Transverse colon (tissue), 4 donors: ENCODE results near the gene ULK4. TPM values are rescaled to one million over a fixed set of nuclear protein-coding genes. Genes with fewer than 3 reads are reported as not detected.
"Not testable (repeated sequence)": the region's sequence is repeated elsewhere in the genome, so short reads cannot be mapped to it uniquely, and the experiment has no call there.

Experiments used
- DNase-seq: peaks from one replicate; pipeline ENCODE4 v3.0.0-alpha.2; 2019
- H3K27ac ChIP-seq, 4 donors: fragments of 200-600 bp; sonication (generic); 2 replicates each; pipeline ENCODE4 v1.5.1; 2016 to 2018; ENCODE audit warnings: inconsistent platforms in 4 of 4
- H3K27me3 ChIP-seq: fragments of 200-600 bp; sonication (generic); 2 replicates; pipeline ENCODE4 v1.5.1; 2017; ENCODE audit warnings: inconsistent platforms
- H3K36me3 ChIP-seq, 4 donors: fragments of 200-600 bp; sonication (generic); 2 replicates each; pipeline ENCODE4 v1.5.1; 2017 to 2019; ENCODE audit warnings: inconsistent platforms in 4 of 4
- H3K4me1 ChIP-seq, 4 donors: fragments of 200-600 bp; sonication (generic); 2 replicates each; pipeline ENCODE4 v1.5.1; 2017 to 2020; ENCODE audit warnings: inconsistent platforms in 4 of 4
- H3K4me3 ChIP-seq, 4 donors: fragments of 200-600 bp; sonication (generic); 1 replicate in 1 of 4; 2 replicates in 3 of 4; pipeline versions ENCODE4 v1.5.1 to v1.6.1; 2017 to 2019; ENCODE audit warnings: inconsistent platforms in 4 of 4
- H3K9me3 ChIP-seq, 2 donors: fragments of 200-600 bp; sonication (generic); 2 replicates each; pipeline ENCODE4 v1.5.1; 2017 to 2019; ENCODE audit warnings: inconsistent platforms in 2 of 2
- EP300 ChIP-seq: sonication (generic); formaldehyde crosslinking; IDR thresholded peaks from one replicate; pipeline ENCODE4 v1.6.1; 2017; ENCODE audit warnings: antibody characterized with exemption, low read depth
- POLR2A ChIP-seq: fragments of 450-650 bp; IDR thresholded peaks from one replicate; pipeline ENCODE4 v1.6.1; 2016; ENCODE audit warnings: antibody characterized with exemption, mild to moderate bottlenecking, moderate library complexity
- POLR2AphosphoS5 ChIP-seq, 3 donors: sonication (generic); formaldehyde crosslinking; IDR thresholded peaks; one replicate each; pipeline ENCODE4 v1.6.1; 2016; ENCODE audit warnings: antibody characterized with exemption in 3 of 3
- WGBS, 2 donors: methylation state at CpG; one replicate each; pipeline ENCODE4 v1.1.5; 2018; ENCODE audit warnings: low coverage in 1 of 2; 5-methylcytosine and 5-hydroxymethylcytosine counted together
- in situ Hi-C, 4 donors: fragments of 200-750 bp; cut with MboI; loops; one replicate each; pipeline versions ENCODE4 v1.15.0 to v1.15.1; 2017; ENCODE audit warnings: low sequenced_read_pairs in 3 of 4, low pct_ligation_motif_present in 1 of 4, low pct_unique_long_range_greater_than_20kb in 1 of 4
- intact Hi-C: fragments of 100-400 bp; cut with DNase I; formaldehyde crosslinking; loops from one replicate; pipeline ENCODE4 v1.15.1; 2023; ENCODE audit warnings: low total_unique reads
- total RNA-seq, 4 donors: library from RNA; depleted of rRNA; stranded (reverse); fragments of >200 nt; gene quantifications; one replicate each; pipeline ENCODE4 v1.1.0, GENCODE V29; 2016
- TF ChIP-seq, protein P1 (sequence below), 5 experiments: fragments of 200-600 bp in 3 of 5; fragments of 450-650 bp in 2 of 5; sonication (generic) in 3 of 5; IDR thresholded peaks; 1 replicate in 2 of 5; 2 replicates in 3 of 5; pipeline ENCODE4 v1.5.1; 2016 to 2017; ENCODE audit warnings: antibody characterized with exemption in 5 of 5, inconsistent platforms in 3 of 5, mild to moderate bottlenecking in 2 of 5, moderate library complexity in 1 of 5

ULK4 gene
- total RNA-seq, 4 donors from 2014 or later: 4.1 to 19.2 (median 11.7) TPM

DNA sequence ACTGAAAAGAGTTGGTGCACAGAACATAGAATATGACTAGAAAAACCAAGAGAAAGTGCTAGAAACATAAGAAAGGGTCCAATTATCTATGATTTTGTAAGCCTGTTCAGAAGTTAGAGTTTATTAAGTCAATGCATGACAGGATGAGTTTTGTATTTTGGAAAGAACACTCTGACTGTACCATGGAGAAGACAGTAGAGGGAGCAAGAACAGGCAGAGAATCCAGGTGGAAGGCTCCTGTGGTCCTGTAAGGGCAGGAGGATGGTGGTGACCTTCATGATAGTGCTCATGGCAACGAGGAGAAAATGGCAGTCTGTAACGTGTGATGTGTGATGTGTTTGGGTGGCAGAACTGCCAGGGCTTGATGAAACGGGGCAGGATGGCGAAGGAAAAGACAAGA is 513.5 kb downstream of the ULK4 start:
- intact Hi-C loops: no loop called here
- TF ChIP-seq POLR2AphosphoS5 (IDR thresholded peaks at IDR 0.05) (no peak), EP300 (no peak), POLR2A (no peak)
- TF ChIP-seq, protein P1, sequence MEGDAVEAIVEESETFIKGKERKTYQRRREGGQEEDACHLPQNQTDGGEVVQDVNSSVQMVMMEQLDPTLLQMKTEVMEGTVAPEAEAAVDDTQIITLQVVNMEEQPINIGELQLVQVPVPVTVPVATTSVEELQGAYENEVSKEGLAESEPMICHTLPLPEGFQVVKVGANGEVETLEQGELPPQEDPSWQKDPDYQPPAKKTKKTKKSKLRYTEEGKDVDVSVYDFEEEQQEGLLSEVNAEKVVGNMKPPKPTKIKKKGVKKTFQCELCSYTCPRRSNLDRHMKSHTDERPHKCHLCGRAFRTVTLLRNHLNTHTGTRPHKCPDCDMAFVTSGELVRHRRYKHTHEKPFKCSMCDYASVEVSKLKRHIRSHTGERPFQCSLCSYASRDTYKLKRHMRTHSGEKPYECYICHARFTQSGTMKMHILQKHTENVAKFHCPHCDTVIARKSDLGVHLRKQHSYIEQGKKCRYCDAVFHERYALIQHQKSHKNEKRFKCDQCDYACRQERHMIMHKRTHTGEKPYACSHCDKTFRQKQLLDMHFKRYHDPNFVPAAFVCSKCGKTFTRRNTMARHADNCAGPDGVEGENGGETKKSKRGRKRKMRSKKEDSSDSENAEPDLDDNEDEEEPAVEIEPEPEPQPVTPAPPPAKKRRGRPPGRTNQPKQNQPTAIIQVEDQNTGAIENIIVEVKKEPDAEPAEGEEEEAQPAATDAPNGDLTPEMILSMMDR (IDR thresholded peaks at IDR 0.05): no peak
- in situ Hi-C loops: no loop called here
- no peaks in the 10 kb centered on the region for H3K9me3 ChIP-seq
- 77 to 85% methylated on average over 4 of the region's 4 CpGs for WGBS, 2 donors
- no peaks in the 10 kb centered on the region for H3K36me3 ChIP-seq
- DNase-seq: no peak
- no peak overlapping the region for H3K4me3 ChIP-seq
- H3K27ac ChIP-seq: no peak overlapping the region
- no peaks in the 10 kb centered on the region for H3K27me3 ChIP-seq
- peaks cover 0 to 11% (median 5%) of the 10 kb centered on the region in 4 donors for H3K4me1 ChIP-seq

DNA sequence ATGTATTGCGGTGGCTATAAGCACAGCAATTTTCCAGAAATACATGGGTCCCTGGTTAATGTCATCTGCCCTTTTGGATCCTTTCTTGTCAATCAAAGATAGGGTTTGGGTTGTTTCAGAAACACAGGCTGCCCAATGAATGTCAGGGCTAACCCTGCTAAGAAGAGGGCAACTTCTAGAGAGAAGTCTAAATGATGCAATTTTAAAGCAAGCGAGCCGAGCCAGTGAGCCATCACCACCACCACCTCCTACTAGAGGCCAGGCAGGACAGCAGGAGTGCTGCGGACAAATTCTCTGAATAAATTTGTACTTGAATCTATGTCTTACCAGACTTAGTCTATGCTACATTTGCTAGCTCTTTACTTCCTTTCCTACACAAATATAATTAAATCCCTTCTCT is 514.2 kb downstream of the ULK4 start:
- intact Hi-C loops (no loop called here), in situ Hi-C loops (no loop called here)
- no peaks in the 10 kb centered on the region for H3K36me3 ChIP-seq
- WGBS, 2 donors: 95 to 96% methylated on average over 4 of the region's 4 CpGs
- H3K27me3 ChIP-seq: no peaks in the 10 kb centered on the region
- TF ChIP-seq POLR2AphosphoS5 (IDR thresholded peaks at IDR 0.05): no peak
- TF ChIP-seq, protein P1 (IDR thresholded peaks at IDR 0.05): no peak
- no peak for TF ChIP-seq EP300
- TF ChIP-seq POLR2A: no peak
- no peak for DNase-seq
- H3K9me3 ChIP-seq: no peaks in the 10 kb centered on the region
- peaks cover 0 to 11% (median 5%) of the 10 kb centered on the region in 4 donors for H3K4me1 ChIP-seq
- H3K4me3 ChIP-seq: no peak overlapping the region
- no peak overlapping the region for H3K27ac ChIP-seq

DNA sequence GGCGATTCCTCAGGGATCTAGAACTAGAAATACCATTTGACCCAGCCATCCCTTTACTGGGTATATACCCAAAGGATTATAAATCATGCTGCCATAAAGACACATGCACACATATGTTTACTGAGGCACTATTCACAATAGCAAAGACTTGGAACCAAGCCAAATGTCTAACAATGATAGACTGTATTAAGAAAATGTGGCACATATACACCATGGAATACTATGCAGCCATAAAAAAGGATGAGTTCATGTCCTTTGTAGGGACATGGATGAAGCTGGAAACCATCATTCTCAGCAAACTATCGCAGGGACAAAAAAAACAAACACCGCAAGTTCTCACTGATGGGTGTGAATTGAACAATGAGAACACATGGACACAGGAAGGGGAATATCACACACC is 515.6 kb downstream of the ULK4 start:
- 92 to 100% methylated on average over 3 of the region's 3 CpGs for WGBS, 2 donors
- H3K27me3 ChIP-seq, in situ Hi-C loops, H3K36me3 ChIP-seq, DNase-seq, H3K9me3 ChIP-seq, H3K27ac ChIP-seq, intact Hi-C loops, H3K4me3 ChIP-seq: not testable (repeated sequence)
- peaks cover 0 to 11% (median 5%) of the 10 kb centered on the region in 4 donors for H3K4me1 ChIP-seq

DNA sequence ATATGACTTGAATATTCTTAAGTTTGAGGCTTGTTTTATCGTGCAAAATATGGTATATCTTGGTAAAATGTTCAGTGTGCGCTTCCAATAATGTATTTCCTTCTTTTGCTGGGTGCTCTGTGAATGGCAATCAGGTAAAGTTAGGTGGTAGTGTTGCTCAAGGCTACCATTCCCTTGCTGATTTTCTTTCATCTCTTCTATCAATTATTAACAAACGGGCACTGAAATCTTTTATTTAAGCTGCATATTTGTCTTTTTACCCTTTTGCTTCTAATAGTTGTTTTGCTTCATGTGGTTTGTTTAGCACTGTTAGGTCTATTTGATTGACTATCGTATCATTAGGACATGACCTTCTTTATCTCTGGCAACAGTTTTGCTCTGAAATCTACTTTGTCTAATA is 520.3 kb downstream of the ULK4 start:
- TF ChIP-seq POLR2AphosphoS5 (IDR thresholded peaks at IDR 0.05): no peak
- no peak for TF ChIP-seq EP300
- TF ChIP-seq POLR2A: no peak
- TF ChIP-seq, protein P1 (IDR thresholded peaks at IDR 0.05): no peak

DNA sequence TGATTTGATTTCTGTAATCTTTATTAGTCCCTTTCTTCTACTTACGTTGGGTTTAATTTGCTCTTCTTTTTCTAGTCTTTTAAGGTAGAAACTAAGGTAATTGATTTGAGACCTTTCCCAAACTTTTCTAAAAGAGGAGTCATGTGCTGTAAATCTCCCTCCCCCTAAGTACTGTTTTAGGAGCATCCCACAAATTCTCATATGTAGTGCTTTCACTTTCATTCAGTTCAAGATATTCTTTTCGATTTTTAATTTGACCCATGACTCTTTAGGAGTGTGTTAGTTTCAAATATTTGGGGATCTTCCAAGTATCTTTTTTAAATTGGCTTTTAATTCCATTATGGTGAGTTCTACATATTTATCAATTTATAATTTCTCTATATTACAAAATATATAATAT is 520.8 kb downstream of the ULK4 start:
- no peaks in the 10 kb centered on the region for H3K4me1 ChIP-seq
- H3K9me3 ChIP-seq: peaks cover 0 to 5% of the 10 kb centered on the region in 2 donors
- H3K4me3 ChIP-seq: no peak overlapping the region
- TF ChIP-seq POLR2A: no peak
- TF ChIP-seq, protein P1 (IDR thresholded peaks at IDR 0.05): no peak
- no peak for TF ChIP-seq POLR2AphosphoS5 (IDR thresholded peaks at IDR 0.05)
- no peak for TF ChIP-seq EP300
- H3K27ac ChIP-seq: no peak overlapping the region
- H3K36me3 ChIP-seq: no peaks in the 10 kb centered on the region
- DNase-seq: no peak
- 89 to 94% methylated on average over 2 of the region's 2 CpGs for WGBS, 2 donors
- no peaks in the 10 kb centered on the region for H3K27me3 ChIP-seq
- intact Hi-C loops: no loop called here
- in situ Hi-C loops: no loop called here

More for the DNA sequence above, 520.3 kb downstream of the ULK4 start:
- intact Hi-C loops (no loop called here), in situ Hi-C loops (no loop called here)
- Histone ChIP-seq H3K9me3 (peaks cover 0 to 5% of the 10 kb centered on the region in 2 donors), H3K27ac (no peak overlapping the region), H3K4me3 (no peak overlapping the region), H3K36me3 (no peaks in the 10 kb centered on the region), H3K27me3 (no peaks in the 10 kb centered on the region), H3K4me1 (no peaks in the 10 kb centered on the region)
- WGBS, 2 donors: 92 to 93% methylated on average over 4 of the region's 4 CpGs
- no peak for DNase-seq
